ENCODE data around the gene LPAR1. TPM values are rescaled to one million over a fixed set of nuclear protein-coding genes. Genes with fewer than 3 reads are reported as not detected.

LPAR1 gene
- total RNA-seq, 1 experiment from 2014 or later: 2.7 TPM

DNA sequence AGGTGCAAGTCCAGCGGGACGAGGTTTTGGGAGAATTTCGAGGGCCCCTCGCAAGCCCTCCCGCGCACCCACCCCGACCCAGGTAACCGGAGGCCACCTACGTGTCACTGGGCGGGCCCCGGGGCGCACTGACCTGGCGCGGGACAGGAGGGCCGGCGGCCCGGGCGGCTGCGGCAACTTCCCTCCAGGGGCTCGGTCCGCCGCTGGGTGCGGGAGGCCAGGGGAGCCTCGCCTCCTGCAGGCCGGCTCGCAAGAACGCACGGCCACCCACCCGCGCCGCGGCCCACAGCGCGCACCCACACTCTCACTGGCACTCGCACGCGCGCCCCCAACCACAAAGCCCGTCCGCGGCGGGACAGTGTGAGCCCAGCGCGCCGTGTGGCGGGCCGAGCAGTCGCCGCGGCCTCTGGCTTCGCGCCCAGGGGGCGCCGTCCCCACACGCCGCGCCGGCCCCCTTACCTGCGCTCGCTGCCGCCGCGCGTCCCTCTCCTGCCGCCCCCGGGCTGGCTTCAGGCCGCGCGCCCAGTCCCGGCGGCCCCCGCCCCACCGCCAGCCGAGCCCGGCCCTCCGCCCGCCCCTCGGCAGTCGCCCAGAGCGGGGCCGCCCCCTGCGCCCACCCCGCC, 451 bp downstream of the LPAR1 start:
- DNase-seq (ENCODE audit: low read depth): peak; percentile 24

DNA sequence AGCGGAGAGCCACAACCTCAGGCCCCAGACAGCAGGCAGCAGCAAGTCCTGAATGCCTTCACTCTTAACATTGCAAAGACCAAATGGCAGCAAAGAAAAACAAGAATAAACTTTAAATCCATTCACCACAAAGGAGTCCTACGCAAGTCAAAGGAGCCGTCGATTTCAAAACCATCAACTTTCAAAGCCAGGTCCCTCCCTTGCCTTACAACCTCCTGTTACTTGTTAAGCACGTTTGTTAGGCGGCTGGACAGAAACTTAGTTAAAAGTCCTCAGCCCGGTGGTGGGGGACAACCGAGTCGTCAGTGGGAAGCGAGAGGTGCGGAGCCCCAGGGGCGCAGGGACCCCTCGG, 938 bp downstream of the LPAR1 start:
- peak; percentile 27 for DNase-seq (ENCODE audit: low read depth)

GRCh38 chr9:111036946-111037345, 1.3 kb downstream of the LPAR1 start:
- no peak for DNase-seq (ENCODE audit: low read depth)

GRCh38 chr9:111036429-111036789, 1.9 kb downstream of the LPAR1 start:
- DNase-seq (ENCODE audit: low read depth): no peak

- DNase-seq (ENCODE audit: low read depth): no peak
Measured at GRCh38 chr9:111035543-111036428, 2.5 kb downstream of the LPAR1 start.

GRCh38 chr9:111034898-111035539, 3.3 kb downstream of the LPAR1 start:
- DNase-seq (ENCODE audit: low read depth): no peak

- DNase-seq (ENCODE audit: low read depth): no peak
Measured at GRCh38 chr9:111034170-111034897, 3.9 kb downstream of the LPAR1 start.

DNA sequence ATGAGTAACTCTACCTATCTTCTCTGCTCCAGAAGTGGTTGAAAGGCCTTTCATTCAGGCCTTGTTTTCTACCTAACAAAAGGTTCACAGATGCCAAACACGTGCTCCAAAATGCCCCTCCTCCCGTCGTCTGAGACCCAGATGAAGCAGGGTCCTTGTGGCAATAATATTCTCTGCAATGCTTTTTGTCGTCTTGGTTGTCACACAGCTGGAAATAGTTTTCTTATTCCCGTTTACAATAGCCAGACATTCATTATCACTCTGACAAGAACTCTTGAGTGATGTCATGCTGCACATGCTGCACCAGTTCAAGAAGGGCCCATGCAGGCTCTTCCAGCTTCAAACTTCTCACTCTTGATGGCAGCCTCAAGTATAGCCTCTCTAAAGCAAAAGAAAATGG, 7.8 kb downstream of the LPAR1 start:
- no peak for DNase-seq (ENCODE audit: low read depth)

DNA sequence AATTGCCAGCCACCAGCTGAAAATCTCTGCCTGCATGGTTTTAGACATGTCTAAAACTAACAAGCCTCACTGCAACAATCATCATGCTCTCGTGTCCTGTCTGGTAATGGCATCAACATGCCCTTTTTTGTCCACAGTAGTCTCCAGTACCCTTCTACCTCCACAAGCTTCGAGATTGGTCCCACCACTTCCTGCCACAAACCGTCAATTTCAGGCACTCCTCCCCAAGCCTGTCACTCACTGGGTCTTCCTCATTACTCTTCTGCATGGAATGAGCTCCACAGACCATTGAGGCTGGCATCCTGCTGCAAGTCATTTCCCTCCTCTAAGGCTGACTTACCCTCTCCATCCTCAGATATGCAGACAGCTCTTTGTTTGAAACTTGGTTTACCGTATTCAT, 9.0 kb downstream of the LPAR1 start:
- DNase-seq (ENCODE audit: low read depth): no peak

GRCh38 chr9:111027798-111028197, 10.5 kb downstream of the LPAR1 start:
- no peak for DNase-seq (ENCODE audit: low read depth)

DNA sequence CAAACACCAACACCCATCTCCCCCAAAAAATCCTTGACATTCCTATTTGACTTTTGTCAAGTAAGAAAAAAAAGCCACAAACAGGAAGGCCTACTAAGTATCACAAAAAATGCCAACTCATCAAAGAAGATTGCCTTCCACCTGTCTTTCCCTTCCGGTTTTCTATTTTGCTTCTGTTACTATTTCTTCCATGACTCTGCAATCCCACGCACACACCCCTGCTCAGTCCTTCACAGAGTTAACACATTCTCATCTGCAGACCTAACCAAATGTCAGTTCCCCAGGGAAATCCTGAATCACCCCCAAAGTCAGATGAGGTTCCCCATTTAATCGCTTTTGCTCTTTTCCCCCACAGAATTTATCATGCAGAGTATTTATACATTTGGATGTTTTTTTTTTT, 15.1 kb downstream of the LPAR1 start:
- no peak for DNase-seq (ENCODE audit: low read depth)

- no peak for DNase-seq (ENCODE audit: low read depth)
Measured at GRCh38 chr9:111020594-111020993, 17.7 kb downstream of the LPAR1 start.

DNA sequence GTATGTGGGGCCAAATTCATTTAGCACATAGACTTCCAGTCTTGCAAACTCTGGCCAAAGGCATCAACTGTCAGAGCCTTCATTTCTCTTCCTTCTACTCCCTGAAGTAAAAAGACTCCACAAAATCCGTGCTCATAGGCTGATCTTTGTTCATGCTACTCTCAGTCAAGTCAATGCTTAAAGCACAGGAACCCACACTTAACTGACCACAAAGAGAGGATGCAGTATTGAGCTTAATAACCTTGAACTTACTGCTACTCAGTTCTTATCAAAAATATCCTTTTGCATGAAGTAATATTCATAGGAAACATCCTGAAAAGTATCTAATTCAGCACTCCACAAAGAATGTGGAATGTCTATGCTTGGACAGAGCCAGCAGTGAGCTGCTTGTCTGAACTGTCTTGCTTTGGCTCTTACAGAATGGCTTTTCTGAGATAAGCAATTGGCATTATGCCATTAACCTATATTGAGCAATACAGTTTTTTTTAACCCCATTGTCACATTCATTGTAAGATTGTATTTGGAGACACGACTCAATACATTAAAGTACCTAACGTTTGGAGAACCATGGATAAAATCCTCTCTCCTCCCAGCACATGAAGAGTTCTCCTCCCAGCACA, 21.7 kb downstream of the LPAR1 start:
- DNase-seq (ENCODE audit: low read depth): no peak

- DNase-seq (ENCODE audit: low read depth): no peak
Measured at GRCh38 chr9:111016016-111016415, 22.3 kb downstream of the LPAR1 start.

GRCh38 chr9:111013707-111014106, 24.6 kb downstream of the LPAR1 start:
- no peak for DNase-seq (ENCODE audit: low read depth)

DNA sequence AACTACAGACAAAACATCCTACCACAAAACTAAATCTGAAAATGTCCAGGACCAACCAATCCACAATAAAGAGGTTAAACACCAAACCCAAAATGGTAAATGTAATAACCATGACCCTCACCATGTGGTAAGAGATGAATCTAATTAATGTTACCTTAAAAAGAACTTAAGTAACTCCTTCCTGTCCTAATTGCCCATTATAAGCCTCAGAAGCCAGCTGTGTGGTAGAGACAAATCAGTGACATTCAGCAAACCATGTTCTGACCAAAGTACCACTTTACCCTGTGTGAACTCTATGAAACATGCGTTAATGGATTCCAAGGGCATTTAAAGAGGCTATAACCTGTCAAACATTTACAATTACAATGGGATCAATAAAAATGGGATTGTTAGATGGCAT, 25.0 kb downstream of the LPAR1 start:
- DNase-seq (ENCODE audit: low read depth): no peak

DNA sequence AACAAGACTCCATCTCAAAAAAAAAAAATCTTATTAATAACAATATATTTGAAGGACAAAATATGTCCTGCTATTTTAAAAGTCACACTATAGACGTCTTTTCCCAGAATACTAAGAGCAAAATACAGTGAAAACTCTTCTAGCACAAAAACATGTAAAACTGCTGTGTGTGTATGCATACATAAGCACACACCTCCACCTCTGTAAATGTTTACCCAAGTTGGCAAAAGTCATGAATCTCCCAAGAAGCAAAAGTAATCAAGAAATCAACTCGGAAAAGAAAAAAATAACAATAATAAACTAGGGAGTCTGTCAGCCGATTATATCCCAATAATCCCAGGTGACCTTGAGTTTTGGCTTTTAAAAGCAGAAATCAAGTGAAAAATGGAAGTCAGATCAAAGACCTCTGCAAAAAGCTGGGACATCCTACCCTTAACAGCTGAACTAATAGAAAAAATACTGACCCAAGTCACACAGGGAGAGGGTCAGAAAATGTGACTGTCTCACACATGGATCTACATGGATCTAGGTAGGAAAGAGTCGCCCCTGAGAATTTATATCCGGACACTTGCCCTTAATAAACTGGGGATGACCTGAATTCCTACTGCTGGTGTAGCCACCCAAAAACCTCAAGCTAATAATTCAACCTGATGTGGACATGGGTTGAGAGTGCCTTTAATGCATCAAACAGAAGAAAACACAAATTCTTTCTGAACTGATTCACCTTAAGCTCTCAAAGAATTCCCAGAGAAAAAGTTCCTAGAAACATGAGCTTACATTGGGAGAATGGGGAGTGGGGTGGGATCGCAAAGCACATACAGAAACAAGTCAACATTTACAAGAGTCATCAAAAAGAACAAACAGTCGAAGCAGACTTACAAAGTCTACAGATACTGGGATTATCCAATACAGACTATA, 29.9 kb downstream of the LPAR1 start:
- DNase-seq (ENCODE audit: low read depth): no peak

- no peak for DNase-seq (ENCODE audit: low read depth)
Measured at GRCh38 chr9:111005746-111006470, 32.4 kb downstream of the LPAR1 start.

DNA sequence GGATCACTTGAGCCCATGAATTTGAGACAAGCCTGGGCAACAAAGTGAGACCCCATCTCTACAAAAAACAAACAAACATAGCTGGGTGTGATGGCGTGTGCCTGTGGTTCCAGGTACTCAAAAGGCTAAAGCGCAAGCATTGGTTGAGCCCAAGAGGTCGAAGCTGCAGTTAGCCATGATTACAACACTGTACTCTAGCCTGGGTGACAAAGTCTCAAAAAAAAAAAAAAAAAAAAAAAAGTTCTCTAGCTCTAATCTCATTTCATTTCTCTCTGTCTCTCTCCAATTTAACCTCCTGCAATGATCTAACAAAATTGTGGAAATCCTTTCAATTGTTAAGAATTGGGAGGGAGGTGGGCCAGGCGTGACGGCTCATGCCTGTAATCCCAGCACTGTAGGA, 33.3 kb downstream of the LPAR1 start:
- no peak for DNase-seq (ENCODE audit: low read depth)

DNA sequence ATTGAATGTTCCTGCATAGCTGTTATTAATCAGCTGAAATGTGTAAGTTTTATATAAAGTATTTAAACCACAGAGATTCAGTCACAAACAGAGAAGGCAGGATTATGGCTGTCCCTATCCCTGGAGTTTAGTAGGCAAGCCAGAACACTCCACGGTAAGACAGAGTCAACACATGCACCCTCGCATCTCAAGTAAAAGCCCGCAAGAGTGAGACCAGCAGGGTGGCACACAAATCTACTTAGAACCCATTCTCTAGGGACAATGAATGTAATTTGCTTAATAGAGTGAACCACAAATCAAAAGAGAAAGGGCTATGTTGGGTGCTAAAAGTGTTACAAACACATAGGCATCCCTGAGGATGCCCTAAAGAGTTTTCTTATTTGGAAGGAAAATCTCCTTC, 35.1 kb downstream of the LPAR1 start:
- no peak for DNase-seq (ENCODE audit: low read depth)
